Skin epidermis (tissue), 12 donors: ENCODE data around the gene LRPAP1.

ENCODE experiments used
- H3K27ac ChIP-seq, 21 experiments: fragments of 200-600 bp; sonication (generic) in 11 of 21; one replicate each; pipeline ENCODE4 v1.5.0; 2020; ENCODE audit warnings: mild to moderate bottlenecking in 3 of 21, inconsistent platforms in 2 of 21, moderate library complexity in 2 of 21
- H3K4me3 ChIP-seq, 7 experiments: fragments of 200-600 bp; sonication (generic) in 2 of 7; one replicate each; pipeline ENCODE4 v1.5.0; 2020; ENCODE audit warnings: inconsistent platforms in 2 of 7, mild to moderate bottlenecking in 2 of 7, moderate library complexity in 1 of 7

The LRPAP1 gene

GRCh38 chr4:3492741-3493719 lies 39.2 kb downstream of the LRPAP1 start:
- H3K4me3 ChIP-seq: no peak overlapping the region
- H3K27ac ChIP-seq: no peak overlapping the region

DNA sequence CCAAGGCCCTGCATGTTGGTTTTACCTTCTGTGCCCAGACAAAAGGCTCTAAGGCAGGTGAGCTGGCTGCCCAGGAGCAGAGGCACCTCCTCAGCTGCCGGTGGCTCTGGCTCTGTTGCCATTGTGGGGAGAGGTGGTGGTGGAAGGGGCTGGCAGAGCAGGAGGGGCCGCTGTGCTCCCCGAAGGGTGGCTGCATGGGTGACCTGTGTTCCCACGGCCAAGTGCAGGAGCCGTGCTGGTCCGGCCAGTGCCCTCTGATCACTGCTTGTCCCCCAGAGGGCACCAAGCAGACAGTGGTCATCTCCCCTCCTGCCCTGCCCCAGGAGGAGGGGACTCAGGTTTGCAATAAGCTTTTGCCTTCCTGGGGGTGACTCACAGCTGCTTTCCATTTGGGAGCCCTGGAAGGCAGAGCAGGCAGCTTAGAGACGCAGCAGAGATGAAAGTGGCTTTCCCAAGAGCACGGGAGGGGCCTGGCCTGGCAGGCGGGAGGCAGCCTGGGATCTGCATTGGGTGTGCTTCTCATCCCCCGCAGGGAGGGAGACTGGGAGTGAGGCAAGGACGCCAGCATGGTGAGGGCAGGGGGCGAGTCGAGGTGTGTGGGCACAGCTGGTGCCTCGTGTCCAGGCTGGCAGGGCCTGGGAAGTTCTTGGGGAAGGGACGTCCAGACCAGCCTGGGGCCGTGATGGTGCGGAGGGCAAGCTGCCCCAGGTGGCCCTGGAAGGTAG lies 40.4 kb downstream of the LRPAP1 start:
- no peak overlapping the region for H3K27ac ChIP-seq
- H3K4me3 ChIP-seq: no peak overlapping the region

GRCh38 chr4:3489451-3489962 lies 42.7 kb downstream of the LRPAP1 start:
- Histone ChIP-seq H3K27ac (no peak overlapping the region), H3K4me3 (no peak overlapping the region)

DNA sequence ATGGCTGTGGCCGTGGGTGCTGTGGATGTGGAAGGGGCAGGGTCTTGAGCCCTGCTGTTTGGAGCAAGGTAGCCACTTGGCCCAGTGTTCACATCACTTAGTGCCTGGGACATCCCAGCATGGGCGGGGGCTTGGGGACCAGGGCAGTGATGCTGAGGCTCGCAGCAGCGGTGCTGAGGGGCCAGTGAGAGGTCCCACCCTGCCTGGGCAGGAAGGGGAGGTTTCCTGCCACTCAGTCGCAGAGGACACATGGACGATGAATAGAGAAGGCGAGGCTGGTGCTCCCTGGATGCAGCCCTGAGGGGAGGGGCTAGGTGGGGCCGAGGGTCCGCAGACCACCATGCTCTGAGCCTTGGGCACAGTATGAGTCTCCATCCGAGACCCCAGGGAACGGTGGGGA lies 43.4 kb downstream of the LRPAP1 start:
- H3K4me3 ChIP-seq: no peak overlapping the region
- no peak overlapping the region for H3K27ac ChIP-seq

GRCh38 chr4:3487861-3488260 lies 44.4 kb downstream of the LRPAP1 start:
- Histone ChIP-seq H3K27ac (peak overlapping the region in 1 of 21 experiments; percentile 15), H3K4me3 (no peak overlapping the region)

DNA sequence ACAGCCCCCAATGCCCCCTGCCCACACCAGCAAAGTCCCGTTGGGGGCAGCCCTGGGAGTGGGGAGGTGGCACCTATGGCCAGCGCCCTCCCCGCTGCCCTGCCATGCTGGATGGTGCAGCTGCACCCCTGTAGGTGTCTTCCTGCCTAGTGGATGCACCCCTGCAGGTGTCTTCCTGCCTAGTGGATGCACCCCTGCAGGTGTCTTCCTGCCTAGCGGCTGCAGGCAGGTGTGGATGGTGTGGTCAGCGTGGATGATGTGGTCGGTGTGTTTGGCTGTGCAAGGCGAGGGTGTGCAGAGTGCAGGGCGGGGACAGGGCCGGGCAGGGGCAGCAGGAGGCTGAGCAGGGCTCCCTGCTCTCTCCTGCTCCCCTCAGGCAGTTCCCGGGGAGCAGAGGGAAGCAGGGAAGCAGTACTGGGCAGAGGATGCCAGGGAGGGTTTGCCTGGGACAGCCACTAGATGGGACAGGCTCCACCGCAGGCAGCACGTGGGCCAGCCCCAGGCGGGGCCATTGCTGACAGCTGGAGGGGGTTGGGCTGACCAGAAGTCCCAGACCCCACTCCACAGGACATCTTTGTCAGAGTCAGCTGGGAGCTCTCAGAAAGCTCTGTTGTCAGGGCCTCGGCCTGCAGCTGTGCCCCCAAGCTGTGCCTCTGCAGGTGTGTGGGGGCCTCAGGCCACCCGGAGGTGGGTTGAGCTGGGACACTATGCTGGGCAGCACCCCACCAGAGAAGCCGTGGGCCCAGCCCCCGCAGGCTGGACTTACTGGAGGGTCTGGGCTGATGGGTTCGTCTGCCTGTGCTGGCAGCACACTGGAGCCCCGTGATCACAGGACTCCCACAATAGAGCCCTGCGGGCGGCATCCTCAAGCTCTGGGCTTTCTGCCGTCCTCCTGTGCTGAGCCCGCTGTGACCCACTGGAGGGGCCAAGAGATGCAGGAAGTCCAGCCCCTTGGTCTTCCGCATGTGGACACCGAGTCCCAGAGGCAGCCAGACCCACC lies 45.4 kb downstream of the LRPAP1 start:
- no peak overlapping the region for H3K4me3 ChIP-seq
- H3K27ac ChIP-seq: no peak overlapping the region

DNA sequence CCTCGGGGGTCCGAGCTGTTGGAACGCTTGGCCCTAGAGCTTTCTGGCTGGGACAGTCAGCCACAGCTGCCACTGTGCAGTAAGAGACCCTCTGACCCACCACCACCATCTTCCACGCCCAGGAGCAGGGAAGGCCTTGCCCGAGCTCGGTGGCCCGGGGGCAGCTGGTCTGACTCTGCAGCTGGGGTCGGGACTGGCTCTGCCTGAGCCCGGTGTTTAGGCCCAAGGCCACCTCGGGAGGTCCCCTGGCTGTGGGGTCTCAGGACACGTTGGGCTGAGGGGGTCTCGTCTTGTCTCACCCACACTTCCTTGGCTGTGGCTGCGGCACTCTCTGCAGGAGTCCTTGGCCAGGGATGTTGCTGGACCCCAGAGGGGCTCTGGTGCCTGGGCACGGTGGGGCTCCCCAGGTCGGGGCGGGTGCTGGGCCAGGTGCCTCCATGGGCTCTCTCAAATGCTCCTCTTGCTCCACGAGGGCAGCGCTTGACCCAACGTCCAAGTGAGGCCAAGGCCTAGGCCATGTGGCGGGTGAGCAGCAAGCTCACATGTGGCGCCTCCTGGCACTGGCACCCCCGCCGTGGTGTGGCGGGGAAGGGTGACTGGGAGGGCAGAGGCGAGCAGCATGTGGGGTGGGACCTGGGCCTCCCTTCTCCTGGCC lies 46.2 kb downstream of the LRPAP1 start:
- Histone ChIP-seq H3K4me3 (no peak overlapping the region), H3K27ac (no peak overlapping the region)

DNA sequence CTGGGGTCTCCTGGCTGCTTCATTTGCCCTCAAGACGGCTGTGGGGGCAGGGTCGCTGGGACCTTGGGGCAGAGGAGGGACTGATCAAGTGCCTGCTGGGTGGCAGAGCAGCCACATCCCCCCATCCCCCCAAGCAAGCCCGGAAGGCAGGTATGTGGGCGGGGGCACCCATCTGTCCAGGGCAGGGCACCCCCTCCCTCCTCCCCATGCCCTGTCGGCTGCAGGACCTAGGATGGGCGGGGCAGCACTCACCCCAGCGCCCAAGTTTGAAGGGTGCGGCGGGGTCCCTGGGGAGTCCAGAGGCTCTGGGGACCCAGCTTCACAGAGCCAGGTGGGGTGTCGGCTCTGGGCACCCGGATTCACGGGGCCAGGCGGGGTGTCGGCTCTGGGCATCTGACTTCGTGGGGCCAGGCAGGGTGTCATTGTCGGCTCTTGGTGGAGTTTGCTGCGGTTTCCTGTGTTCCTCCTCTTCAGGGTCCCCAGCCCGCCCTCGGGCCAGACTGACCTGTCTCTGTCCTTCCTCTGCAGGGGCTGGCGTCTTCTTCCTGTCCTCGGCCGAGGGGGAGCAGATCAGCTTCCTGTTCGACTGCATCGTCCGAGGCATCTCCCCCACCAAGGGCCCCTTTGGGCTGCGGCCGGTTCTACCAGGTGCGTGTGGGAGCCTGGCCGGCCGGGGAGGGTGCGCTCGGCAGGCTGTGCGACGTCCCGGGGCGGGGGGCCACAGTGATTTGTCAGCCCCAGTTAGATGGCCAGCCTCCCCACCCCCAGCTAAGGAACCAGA lies 47.0 kb downstream of the LRPAP1 start:
- Histone ChIP-seq H3K27ac (no peak overlapping the region), H3K4me3 (no peak overlapping the region)

GRCh38 chr4:3484057-3484973 lies 47.9 kb downstream of the LRPAP1 start:
- H3K4me3 ChIP-seq: no peak overlapping the region
- peak overlapping the region in 2 of 21 experiments; percentile 17 to 25 for H3K27ac ChIP-seq

GRCh38 chr4:3483471-3483921 lies 48.7 kb downstream of the LRPAP1 start:
- Histone ChIP-seq H3K27ac (no peak overlapping the region), H3K4me3 (no peak overlapping the region)

DNA sequence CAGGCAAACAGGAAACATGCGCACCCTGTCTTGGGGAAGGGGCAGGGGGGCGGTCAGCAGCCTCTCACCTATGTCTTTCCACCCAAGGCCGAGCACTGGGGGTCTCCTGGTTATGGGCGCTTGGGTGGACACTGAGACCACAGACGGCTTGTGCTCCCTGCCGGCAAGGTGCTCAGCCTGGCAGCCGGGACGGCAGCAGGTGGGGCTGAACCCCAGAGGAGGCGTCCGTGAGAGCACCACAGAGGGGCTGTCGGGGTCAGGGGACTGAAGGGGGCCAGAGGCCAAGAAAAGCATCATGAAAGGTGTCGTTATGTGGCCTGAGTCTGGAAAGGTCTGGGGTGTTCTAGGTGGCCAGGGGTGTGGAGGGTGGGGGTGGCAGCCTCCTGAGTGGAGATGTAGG lies 49.5 kb downstream of the LRPAP1 start:
- H3K27ac ChIP-seq: no peak overlapping the region
- H3K4me3 ChIP-seq: no peak overlapping the region

DNA sequence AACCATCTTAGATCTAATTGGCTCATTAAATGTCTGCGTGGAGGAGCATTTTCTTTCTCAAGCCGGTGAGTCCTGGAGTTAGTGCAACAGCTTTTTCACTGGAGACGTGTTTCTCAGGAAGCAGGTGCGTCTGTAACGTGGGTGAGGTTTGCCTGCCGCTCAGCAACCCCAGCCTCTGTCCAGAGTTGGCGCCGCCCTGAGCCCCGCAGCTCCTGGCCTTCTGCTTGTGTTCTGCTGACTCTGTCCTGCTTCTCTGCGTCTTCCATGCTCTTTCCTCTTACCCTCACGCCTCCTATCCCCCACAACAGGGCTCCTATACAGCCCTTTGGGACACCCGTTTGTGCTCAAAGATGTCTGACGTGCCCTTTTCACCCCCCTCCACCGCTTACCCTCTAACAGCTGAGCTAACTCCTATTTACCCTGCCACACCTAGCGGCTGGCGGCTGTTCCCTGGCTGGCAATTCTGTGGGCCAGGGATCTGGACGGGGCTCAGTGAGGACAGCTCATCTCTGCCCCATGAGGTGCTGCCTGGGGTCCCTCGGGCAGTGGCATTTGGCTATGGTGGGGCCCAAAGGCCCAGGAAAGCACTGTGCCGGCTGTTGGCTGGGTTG lies 50.3 kb downstream of the LRPAP1 start:
- Histone ChIP-seq H3K27ac (no peak overlapping the region), H3K4me3 (no peak overlapping the region)

DNA sequence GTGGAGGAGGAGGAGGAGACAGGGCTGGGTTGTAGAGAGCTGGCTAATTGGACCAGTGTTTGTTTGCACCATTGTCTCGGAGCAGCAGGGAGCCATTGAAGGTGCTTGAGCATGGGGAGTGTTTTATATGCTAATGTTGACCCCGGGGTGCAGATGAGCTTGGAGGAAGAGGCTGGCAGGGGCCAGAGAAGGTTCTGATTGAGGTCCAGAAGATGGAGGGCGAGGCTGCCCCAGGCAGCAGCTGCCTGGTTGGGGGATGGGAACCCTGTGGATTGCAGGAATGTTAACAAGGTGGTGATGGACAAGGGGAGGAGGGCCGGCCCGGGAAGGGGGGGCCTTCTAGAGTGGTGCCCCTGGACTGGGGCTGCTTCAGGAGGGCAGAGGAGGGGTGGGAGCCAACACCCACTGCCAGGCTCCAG lies 51.1 kb downstream of the LRPAP1 start:
- Histone ChIP-seq H3K27ac (no peak overlapping the region), H3K4me3 (no peak overlapping the region)

- no peak overlapping the region for H3K4me3 ChIP-seq
- H3K27ac ChIP-seq: no peak overlapping the region
Measured at GRCh38 chr4:3480528-3481112, 51.6 kb downstream of the LRPAP1 start.

DNA sequence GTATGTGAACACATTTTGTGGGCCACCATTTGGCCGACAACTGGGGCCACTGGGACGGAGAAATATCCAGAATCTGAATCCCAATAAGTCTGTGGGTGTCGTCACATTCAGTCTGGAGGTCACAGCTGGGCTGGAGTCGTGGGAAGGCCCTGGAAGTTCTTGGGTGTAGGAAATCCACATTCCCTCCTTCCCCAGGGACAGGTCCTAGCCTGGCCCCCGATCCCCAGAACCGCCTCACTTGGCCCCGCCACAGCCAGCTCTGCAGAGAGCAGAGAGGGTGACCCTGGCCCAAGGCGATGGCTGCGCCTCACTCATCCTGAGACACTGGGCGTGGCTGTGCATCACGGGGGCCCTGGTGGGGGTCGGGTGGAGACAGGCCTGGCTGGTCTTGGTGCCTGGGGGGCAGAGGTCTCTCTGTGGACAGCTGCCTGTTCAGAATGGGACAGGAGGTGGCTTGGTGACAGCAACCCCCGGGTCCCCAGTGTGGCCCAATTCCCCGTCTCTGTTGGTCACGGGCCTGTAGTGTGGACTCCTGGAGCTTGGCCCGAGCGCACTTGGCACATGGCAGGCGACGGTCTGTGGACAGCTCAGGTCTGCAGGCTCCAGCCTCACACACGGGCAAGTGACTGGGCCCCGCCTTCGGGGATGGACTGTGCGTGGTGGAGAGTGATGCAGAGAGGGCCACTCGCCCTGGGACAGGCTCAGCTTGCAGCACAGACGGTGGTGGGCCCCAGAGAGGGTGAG lies 52.7 kb downstream of the LRPAP1 start:
- Histone ChIP-seq H3K27ac (no peak overlapping the region), H3K4me3 (no peak overlapping the region)
